ENCODE results near the gene LMCD1.

The LMCD1 gene

GRCh38 chr3:8617921-8618320 lies 116.3 kb downstream of the LMCD1 start:
- no peak for DNase-seq (ENCODE audit: low read depth, low spot score)

- no peak for DNase-seq (ENCODE audit: low read depth, low spot score)
Observed at GRCh38 chr3:8618950-8619349, 117.3 kb downstream of the LMCD1 start.

GRCh38 chr3:8619548-8619947 lies 117.9 kb downstream of the LMCD1 start:
- DNase-seq (ENCODE audit: low read depth, low spot score), result peak; percentile 65

GRCh38 chr3:8621141-8621540 lies 119.5 kb downstream of the LMCD1 start:
- no peak for DNase-seq (ENCODE audit: low read depth, low spot score)

- peak; percentile 83 for DNase-seq (ENCODE audit: low read depth, low spot score)
Observed at GRCh38 chr3:8621872-8622271, 120.2 kb downstream of the LMCD1 start.

GRCh38 chr3:8622873-8623691 lies 121.5 kb downstream of the LMCD1 start:
- peak; percentile 91 for DNase-seq (ENCODE audit: low read depth, low spot score)

GRCh38 chr3:8623741-8624140 lies 122.1 kb downstream of the LMCD1 start:
- no peak for DNase-seq (ENCODE audit: low read depth, low spot score)

All from astrocyte of the hippocampus (primary cell).